Measurements from ENCODE around the gene DNAJC4. TPM values are rescaled to one million over a fixed set of nuclear protein-coding genes. Genes with fewer than 3 reads are reported as not detected.

DNAJC4 gene
- total and polyA plus RNA-seq, 2 donors from 2014 or later, result 31.1 to 102 TPM

GRCh38 chr11:64196626-64197025 is 33.7 kb upstream of the DNAJC4 start:
- H3K27ac ChIP-seq (ENCODE audit: low read depth in 2 of 2, low read length in 2 of 2), result no peak overlapping the region
- FAIRE-seq, result no peak
- no peaks in the 10 kb centered on the region for H3K9me3 ChIP-seq (ENCODE audit: control insufficient read depth in 2 of 3, insufficient read depth in 1 of 3, low read length in 3 of 3)
- H3K4me1 ChIP-seq (ENCODE audit: control insufficient read depth in 2 of 3, insufficient read depth in 2 of 3, low read depth in 1 of 3, low read length in 3 of 3), result no peaks in the 10 kb centered on the region
- H3K4me3 ChIP-seq (ENCODE audit: low read length in 3 of 3), result no peak overlapping the region
- intact Hi-C loops (cut with DNase I), result no loop called here
- TF ChIP-seq, protein P1, sequence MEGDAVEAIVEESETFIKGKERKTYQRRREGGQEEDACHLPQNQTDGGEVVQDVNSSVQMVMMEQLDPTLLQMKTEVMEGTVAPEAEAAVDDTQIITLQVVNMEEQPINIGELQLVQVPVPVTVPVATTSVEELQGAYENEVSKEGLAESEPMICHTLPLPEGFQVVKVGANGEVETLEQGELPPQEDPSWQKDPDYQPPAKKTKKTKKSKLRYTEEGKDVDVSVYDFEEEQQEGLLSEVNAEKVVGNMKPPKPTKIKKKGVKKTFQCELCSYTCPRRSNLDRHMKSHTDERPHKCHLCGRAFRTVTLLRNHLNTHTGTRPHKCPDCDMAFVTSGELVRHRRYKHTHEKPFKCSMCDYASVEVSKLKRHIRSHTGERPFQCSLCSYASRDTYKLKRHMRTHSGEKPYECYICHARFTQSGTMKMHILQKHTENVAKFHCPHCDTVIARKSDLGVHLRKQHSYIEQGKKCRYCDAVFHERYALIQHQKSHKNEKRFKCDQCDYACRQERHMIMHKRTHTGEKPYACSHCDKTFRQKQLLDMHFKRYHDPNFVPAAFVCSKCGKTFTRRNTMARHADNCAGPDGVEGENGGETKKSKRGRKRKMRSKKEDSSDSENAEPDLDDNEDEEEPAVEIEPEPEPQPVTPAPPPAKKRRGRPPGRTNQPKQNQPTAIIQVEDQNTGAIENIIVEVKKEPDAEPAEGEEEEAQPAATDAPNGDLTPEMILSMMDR (IDR thresholded peaks at IDR 0.05; ENCODE audit: borderline replicate concordance, extremely low read depth, insufficient read depth), result no peak
- no peak overlapping the region for H3K9ac ChIP-seq (ENCODE audit: low read length in 3 of 3)
- DNase-seq, result no peak
- no peaks in the 10 kb centered on the region for H3K27me3 ChIP-seq (ENCODE audit: control insufficient read depth, insufficient read depth, low read length)
- H3K36me3 ChIP-seq (ENCODE audit: control insufficient read depth in 2 of 3, insufficient read depth in 3 of 3, low read length in 3 of 3), result peaks cover 15 to 61% (median 55%) of the 10 kb centered on the region in 3 donors

DNA sequence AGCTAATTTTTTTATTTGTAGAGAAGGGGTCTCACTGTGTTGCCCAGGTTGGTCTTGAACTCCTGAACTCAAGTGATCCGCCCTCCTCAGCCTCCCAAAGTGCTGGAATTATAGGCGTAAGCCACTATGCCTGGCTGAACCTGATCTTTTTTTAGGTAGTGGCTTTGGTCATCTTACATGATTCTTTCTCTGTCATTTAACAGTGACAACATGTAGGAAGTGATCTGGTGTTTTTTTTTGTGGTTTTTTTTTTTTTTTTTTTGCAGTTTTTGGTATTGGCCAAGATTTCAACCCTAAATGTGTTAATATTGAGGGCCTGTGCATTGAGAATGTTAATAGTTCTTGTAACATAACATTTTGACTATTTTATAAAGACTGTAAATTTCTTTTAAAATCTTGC is 31.8 kb upstream of the DNAJC4 start:
- no peak for FAIRE-seq

DNA sequence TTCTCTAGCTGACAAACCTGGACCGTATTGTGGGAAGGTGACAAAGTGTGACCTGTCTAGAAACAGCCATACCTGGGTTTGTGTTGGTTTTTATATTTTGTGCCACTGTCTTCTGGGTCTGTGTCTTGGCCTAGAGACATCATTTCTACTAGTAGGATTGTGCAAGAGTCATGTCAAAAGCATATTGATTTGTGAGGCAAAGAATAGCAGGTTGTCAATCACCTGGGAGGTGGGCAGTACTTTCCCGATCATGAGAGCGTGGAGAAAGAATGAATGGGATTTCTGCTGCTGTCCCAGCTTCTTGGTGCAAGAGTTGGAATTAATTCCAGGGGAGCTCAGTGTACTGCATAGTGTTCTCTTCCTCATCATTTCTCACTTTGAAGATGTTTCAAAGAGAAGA is 28.8 kb upstream of the DNAJC4 start:
- intact Hi-C loops (cut with DNase I), result no loop called here
- FAIRE-seq (no peak), DNase-seq (no peak)
- Histone ChIP-seq H3K27ac (ENCODE audit: low read depth in 2 of 2, low read length in 2 of 2) (no peak overlapping the region), H3K4me3 (ENCODE audit: low read length in 3 of 3) (no peak overlapping the region), H3K9me3 (ENCODE audit: control insufficient read depth in 2 of 3, insufficient read depth in 1 of 3, low read length in 3 of 3) (no peaks in the 10 kb centered on the region), H3K9ac (ENCODE audit: low read length in 3 of 3) (no peak overlapping the region), H3K4me1 (ENCODE audit: control insufficient read depth in 2 of 3, insufficient read depth in 2 of 3, low read depth in 1 of 3, low read length in 3 of 3) (no peaks in the 10 kb centered on the region), H3K36me3 (ENCODE audit: control insufficient read depth in 2 of 3, insufficient read depth in 3 of 3, low read length in 3 of 3) (peaks cover 6 to 54% (median 39%) of the 10 kb centered on the region in 3 donors), H3K27me3 (ENCODE audit: control insufficient read depth, insufficient read depth, low read length) (no peaks in the 10 kb centered on the region)
- TF ChIP-seq, protein P1 (IDR thresholded peaks at IDR 0.05; ENCODE audit: borderline replicate concordance, extremely low read depth, insufficient read depth), result no peak

More for the DNA sequence above, 31.8 kb upstream of the DNAJC4 start:
- TF ChIP-seq, protein P1 (IDR thresholded peaks at IDR 0.05; ENCODE audit: borderline replicate concordance, extremely low read depth, insufficient read depth), result no peak
- Histone ChIP-seq H3K27ac (ENCODE audit: low read depth in 2 of 2, low read length in 2 of 2) (no peak overlapping the region), H3K9me3 (ENCODE audit: control insufficient read depth in 2 of 3, insufficient read depth in 1 of 3, low read length in 3 of 3) (no peaks in the 10 kb centered on the region), H3K4me3 (ENCODE audit: low read length in 3 of 3) (no peak overlapping the region), H3K36me3 (ENCODE audit: control insufficient read depth in 2 of 3, insufficient read depth in 3 of 3, low read length in 3 of 3) (peaks cover 19 to 68% (median 60%) of the 10 kb centered on the region in 3 donors), H3K27me3 (ENCODE audit: control insufficient read depth, insufficient read depth, low read length) (no peaks in the 10 kb centered on the region), H3K4me1 (ENCODE audit: control insufficient read depth in 2 of 3, insufficient read depth in 2 of 3, low read depth in 1 of 3, low read length in 3 of 3) (no peaks in the 10 kb centered on the region), H3K9ac (ENCODE audit: low read length in 3 of 3) (no peak overlapping the region)
- intact Hi-C loops (cut with DNase I), result no loop called here
- DNase-seq, result no peak

DNA sequence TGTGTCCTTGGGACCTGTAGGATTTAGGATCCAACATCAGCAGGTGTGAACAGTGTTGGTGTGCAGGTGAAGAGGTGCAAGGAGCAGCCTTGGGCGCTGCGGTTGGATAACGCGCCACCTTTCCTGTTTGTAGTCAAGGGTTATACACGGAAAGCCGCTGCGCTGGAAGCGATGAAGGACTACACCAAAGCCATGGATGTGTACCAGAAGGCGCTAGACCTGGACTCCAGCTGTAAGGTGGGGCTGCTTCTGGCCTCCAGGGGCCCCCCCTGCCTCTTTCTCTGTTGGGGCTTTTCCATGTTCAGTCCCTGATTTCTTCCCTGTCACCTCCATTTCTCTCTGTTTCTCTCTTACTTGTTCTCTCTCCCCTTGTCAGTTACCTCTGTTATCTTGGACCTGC is 27.4 kb upstream of the DNAJC4 start:
- Histone ChIP-seq H3K4me3 (ENCODE audit: low read length in 3 of 3) (no peak overlapping the region), H3K27ac (ENCODE audit: low read depth in 2 of 2, low read length in 2 of 2) (no peak overlapping the region), H3K9ac (ENCODE audit: low read length in 3 of 3) (no peak overlapping the region), H3K4me1 (ENCODE audit: control insufficient read depth in 2 of 3, insufficient read depth in 2 of 3, low read depth in 1 of 3, low read length in 3 of 3) (peaks cover 0 to 5% (median 0%) of the 10 kb centered on the region in 3 donors), H3K9me3 (ENCODE audit: control insufficient read depth in 2 of 3, insufficient read depth in 1 of 3, low read length in 3 of 3) (no peaks in the 10 kb centered on the region), H3K27me3 (ENCODE audit: control insufficient read depth, insufficient read depth, low read length) (no peaks in the 10 kb centered on the region), H3K36me3 (ENCODE audit: control insufficient read depth in 2 of 3, insufficient read depth in 3 of 3, low read length in 3 of 3) (peaks cover 4 to 40% (median 26%) of the 10 kb centered on the region in 3 donors)
- FAIRE-seq (no peak), DNase-seq (no peak)
- TF ChIP-seq, protein P1 (IDR thresholded peaks at IDR 0.05; ENCODE audit: borderline replicate concordance, extremely low read depth, insufficient read depth), result no peak
- intact Hi-C loops (cut with DNase I), result no loop called here
